ENCODE measurements around the gene RAX2. TPM values are rescaled to one million over a fixed set of nuclear protein-coding genes. Genes with fewer than 3 reads are reported as not detected.
"Not testable (repeated sequence)": the region's sequence is repeated elsewhere in the genome, so short reads cannot be mapped to it uniquely, and the experiment has no call there.

RAX2 gene
- total RNA-seq, 1 donor from 2014 or later = not detected

DNA sequence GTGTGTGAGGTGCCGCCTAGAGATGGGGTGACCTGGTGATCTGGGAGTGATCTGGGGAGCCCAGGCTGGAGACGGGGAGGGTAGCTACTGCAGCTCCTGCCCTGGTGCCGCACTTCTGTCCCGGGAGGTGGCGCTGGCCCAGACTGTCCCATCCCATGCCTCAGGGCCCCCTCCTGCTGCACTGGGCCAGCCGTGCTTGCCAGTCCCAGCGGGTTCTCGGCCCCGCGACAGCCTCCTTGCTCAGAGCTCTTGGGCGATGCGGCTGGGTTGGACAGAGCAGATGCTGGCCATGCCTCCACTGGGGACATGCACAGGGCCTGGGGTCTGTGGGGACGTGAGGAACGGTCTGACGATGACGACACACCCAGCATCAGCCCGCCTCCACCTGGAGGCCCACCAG is 2.5 kb downstream of the RAX2 start:
- Histone ChIP-seq H3K27me3 (ENCODE audit: low read depth) (no peaks in the 10 kb centered on the region), H3K4me1 (no peaks in the 10 kb centered on the region), H3K4me3 (no peak overlapping the region), H3K9me3 (no peaks in the 10 kb centered on the region), H3K27ac (no peak overlapping the region), H3K36me3 (peaks cover 47% of the 10 kb centered on the region)
- ATAC-seq (no peak), DNase-seq (no peak)
- intact Hi-C loops (cut with DNase I) = no loop called here
- TF ChIP-seq, protein P1, sequence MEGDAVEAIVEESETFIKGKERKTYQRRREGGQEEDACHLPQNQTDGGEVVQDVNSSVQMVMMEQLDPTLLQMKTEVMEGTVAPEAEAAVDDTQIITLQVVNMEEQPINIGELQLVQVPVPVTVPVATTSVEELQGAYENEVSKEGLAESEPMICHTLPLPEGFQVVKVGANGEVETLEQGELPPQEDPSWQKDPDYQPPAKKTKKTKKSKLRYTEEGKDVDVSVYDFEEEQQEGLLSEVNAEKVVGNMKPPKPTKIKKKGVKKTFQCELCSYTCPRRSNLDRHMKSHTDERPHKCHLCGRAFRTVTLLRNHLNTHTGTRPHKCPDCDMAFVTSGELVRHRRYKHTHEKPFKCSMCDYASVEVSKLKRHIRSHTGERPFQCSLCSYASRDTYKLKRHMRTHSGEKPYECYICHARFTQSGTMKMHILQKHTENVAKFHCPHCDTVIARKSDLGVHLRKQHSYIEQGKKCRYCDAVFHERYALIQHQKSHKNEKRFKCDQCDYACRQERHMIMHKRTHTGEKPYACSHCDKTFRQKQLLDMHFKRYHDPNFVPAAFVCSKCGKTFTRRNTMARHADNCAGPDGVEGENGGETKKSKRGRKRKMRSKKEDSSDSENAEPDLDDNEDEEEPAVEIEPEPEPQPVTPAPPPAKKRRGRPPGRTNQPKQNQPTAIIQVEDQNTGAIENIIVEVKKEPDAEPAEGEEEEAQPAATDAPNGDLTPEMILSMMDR (IDR thresholded peaks at IDR 0.05) = no peak

DNA sequence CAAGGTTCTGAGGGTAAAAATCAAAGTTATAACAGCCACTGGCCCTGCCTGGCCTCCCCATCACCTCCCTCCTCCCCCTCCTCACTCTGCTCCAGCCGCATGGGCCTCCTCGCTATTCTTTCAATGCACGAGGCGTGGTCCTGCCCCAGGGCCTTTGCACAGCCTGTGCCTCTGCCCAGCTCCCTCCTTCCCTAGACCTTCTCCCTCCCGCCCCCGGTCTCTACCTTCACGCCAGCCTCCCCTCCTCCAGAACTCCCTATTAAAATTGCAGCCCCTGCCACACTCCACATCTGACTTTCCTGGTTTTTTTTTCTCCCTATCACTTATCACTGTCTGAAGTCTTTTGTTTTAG is 3.3 kb downstream of the RAX2 start:
- H3K36me3 ChIP-seq = peaks cover 47% of the 10 kb centered on the region
- intact Hi-C loops (cut with DNase I) = no loop called here
- DNase-seq = no peak
- ATAC-seq = no peak
- peaks cover 4% of the 10 kb centered on the region for H3K4me1 ChIP-seq
- no peaks in the 10 kb centered on the region for H3K9me3 ChIP-seq
- no peak overlapping the region for H3K4me3 ChIP-seq
- no peaks in the 10 kb centered on the region for H3K27me3 ChIP-seq (ENCODE audit: low read depth)
- TF ChIP-seq, protein P1 (IDR thresholded peaks at IDR 0.05) = no peak
- H3K27ac ChIP-seq = no peak overlapping the region

DNA sequence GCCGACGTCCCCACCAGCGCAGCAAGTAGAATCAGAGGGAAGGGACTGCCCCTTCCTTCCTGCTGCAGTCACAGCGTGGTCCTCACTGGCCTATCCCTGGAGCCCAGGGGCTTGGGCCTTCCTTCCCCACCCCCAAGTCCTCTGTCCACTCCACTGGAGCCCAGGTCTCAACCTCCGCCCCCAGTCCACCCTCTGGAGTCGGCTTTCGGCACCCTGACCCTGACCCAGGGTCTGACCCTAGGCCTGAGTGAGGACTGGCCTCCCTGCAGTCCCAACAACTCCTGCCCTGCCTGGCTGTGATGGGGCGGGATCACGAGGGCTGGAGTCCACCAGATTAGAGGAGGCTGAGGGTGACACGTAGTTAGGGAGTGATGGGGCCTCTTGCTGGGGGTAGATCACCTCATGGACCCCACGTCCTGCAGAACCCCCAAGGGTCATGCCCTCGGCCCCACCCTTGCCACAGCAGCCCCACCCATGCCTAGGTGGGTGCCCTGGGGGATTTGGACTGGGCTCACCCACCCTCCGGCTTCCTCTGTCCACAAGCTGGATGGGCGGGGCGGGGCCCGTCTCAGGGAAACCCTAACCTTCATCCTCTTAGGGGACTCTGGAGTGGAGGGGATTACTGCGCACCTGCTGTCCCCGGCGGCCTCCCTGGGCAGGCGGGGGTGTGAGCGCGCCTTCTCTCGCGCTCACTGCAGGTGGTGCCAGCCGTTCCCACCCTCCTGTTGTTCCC is 3.8 kb downstream of the RAX2 start:
- DNase-seq (no peak), ATAC-seq (no peak)
- H3K36me3 ChIP-seq = peaks cover 47% of the 10 kb centered on the region
- no peak overlapping the region for H3K27ac ChIP-seq
- H3K4me3 ChIP-seq = no peak overlapping the region
- TF ChIP-seq, protein P1 (IDR thresholded peaks at IDR 0.05) = no peak
- peaks cover 9% of the 10 kb centered on the region for H3K4me1 ChIP-seq
- no peaks in the 10 kb centered on the region for H3K27me3 ChIP-seq (ENCODE audit: low read depth)
- H3K9me3 ChIP-seq = no peaks in the 10 kb centered on the region
- intact Hi-C loops (cut with DNase I) = no loop called here

DNA sequence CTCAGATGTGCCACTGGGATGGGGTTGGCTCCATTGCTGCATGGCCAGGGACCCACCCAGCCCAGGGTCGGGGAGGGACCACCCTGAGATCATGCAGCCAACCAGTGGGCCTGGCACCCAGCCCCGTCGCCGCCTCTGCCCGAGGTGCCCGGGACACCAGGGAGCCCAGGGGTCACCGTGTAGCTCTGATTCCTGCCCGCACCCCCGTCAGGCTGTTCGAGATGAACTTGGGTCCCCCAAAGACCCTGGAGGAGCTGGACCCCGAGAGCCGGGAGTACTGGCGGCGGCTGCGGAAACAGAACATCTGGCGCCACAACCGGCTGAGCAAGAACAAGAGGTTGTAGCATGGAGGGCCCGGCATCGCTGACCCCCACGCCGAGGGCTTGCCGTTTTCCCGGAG is 5.0 kb downstream of the RAX2 start:
- ATAC-seq (no peak), DNase-seq (no peak)
- Histone ChIP-seq H3K4me1 (peaks cover 13% of the 10 kb centered on the region), H3K9me3 (no peaks in the 10 kb centered on the region), H3K36me3 (peaks cover 47% of the 10 kb centered on the region), H3K27ac (no peak overlapping the region), H3K4me3 (no peak overlapping the region), H3K27me3 (ENCODE audit: low read depth) (no peaks in the 10 kb centered on the region)
- TF ChIP-seq, protein P1 (IDR thresholded peaks at IDR 0.05) = no peak
- intact Hi-C loops (cut with DNase I) = no loop called here

DNA sequence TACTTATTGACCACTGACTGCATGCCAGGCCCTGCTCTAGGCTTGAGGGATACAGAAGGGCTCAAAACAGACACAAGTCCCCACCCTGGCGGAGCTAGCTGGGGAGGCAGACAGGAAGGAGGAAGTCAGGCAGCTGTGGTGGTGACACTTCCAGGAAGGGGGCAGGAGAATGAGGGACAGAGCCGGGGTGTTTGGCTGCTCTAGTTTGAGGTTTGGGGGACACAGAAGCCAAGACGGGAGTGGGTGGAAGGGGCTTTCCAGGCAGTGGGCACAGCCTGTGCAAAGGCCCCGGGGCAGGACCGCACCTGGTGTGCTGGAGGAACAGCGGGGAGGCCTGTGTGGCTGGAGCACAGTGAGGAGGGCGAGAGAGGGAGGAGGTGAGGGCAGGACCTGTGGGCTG is 5.5 kb downstream of the RAX2 start:
- Histone ChIP-seq H3K4me1 (peaks cover 18% of the 10 kb centered on the region), H3K4me3 (no peak overlapping the region), H3K27me3 (ENCODE audit: low read depth) (no peaks in the 10 kb centered on the region), H3K27ac (no peak overlapping the region), H3K36me3 (peaks cover 47% of the 10 kb centered on the region), H3K9me3 (no peaks in the 10 kb centered on the region)
- TF ChIP-seq, protein P1 (IDR thresholded peaks at IDR 0.05) = no peak
- DNase-seq (no peak), ATAC-seq (no peak)
- intact Hi-C loops (cut with DNase I) = no loop called here

DNA sequence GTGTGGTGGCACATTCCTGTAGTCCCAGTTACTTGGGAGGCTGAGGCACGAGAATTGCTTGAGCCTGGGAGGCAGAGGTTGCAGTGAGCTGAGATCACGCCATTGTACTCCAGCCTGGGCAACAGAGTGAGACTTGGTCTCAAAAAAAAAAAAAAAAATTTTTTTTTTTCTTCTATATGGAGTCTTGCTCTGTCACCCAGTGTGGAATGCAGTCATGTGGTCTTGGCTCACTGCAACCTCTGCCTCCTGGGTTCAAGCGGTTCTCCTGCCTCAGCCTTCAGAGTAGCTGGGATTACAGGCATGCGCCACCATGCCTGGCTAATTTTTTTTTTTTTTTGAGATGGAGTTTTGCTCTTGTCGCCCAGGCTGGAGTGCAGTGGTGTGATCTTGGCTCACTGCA is 6.3 kb downstream of the RAX2 start:
- H3K4me3 ChIP-seq; H3K27ac ChIP-seq; intact Hi-C loops (cut with DNase I); H3K27me3 ChIP-seq (ENCODE audit: low read depth); ATAC-seq; H3K9me3 ChIP-seq; DNase-seq: not testable (repeated sequence)
- peaks cover 21% of the 10 kb centered on the region for H3K4me1 ChIP-seq
- peaks cover 47% of the 10 kb centered on the region for H3K36me3 ChIP-seq

All from lower lobe of right lung (tissue), 2 donors.